ENCODE measurements around the gene GPSM3.
"Not testable (repeated sequence)": the region's sequence is repeated elsewhere in the genome, so short reads cannot be mapped to it uniquely, and the experiment has no call there.

The GPSM3 gene

GRCh38 chr6:32190054-32190851 is 2.2 kb downstream of the GPSM3 start, which contains the start of gene PBX2:
Gene PBX2, minus strand, starts transcription at chr6:32190202. Its CDS starts 287 bp downstream, at chr6:32189915.
- TF ChIP-seq, protein P1, sequence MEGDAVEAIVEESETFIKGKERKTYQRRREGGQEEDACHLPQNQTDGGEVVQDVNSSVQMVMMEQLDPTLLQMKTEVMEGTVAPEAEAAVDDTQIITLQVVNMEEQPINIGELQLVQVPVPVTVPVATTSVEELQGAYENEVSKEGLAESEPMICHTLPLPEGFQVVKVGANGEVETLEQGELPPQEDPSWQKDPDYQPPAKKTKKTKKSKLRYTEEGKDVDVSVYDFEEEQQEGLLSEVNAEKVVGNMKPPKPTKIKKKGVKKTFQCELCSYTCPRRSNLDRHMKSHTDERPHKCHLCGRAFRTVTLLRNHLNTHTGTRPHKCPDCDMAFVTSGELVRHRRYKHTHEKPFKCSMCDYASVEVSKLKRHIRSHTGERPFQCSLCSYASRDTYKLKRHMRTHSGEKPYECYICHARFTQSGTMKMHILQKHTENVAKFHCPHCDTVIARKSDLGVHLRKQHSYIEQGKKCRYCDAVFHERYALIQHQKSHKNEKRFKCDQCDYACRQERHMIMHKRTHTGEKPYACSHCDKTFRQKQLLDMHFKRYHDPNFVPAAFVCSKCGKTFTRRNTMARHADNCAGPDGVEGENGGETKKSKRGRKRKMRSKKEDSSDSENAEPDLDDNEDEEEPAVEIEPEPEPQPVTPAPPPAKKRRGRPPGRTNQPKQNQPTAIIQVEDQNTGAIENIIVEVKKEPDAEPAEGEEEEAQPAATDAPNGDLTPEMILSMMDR (IDR thresholded peaks at IDR 0.05; ENCODE audit: borderline replicate concordance, insufficient read depth, low read depth, low read length) = no peak
- peak within 1 kb of the TSS; percentile 76 for H3K4me3 ChIP-seq (ENCODE audit: low read depth, low read length)

DNA sequence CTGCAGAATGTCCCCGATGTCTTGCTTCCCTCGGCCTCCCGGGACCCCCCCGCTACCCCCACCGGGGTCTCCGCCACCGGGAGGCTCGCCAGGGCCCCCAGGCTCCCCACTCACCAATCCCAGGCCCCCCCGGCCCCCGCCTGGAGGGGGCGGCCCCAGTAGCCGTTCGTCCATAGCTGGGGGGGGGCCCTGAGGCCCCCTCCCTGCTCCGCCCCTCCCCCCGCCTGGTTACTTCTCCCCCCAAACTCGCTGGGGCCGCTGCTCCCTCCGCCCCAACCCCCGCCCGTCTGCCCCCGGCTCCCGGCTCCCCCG is 2.7 kb downstream of the GPSM3 start:
- TF ChIP-seq, protein P1 (IDR thresholded peaks at IDR 0.05; ENCODE audit: borderline replicate concordance, insufficient read depth, low read depth, low read length) = no peak
- peak overlapping the region; percentile 56 for H3K4me3 ChIP-seq (ENCODE audit: low read depth, low read length)

DNA sequence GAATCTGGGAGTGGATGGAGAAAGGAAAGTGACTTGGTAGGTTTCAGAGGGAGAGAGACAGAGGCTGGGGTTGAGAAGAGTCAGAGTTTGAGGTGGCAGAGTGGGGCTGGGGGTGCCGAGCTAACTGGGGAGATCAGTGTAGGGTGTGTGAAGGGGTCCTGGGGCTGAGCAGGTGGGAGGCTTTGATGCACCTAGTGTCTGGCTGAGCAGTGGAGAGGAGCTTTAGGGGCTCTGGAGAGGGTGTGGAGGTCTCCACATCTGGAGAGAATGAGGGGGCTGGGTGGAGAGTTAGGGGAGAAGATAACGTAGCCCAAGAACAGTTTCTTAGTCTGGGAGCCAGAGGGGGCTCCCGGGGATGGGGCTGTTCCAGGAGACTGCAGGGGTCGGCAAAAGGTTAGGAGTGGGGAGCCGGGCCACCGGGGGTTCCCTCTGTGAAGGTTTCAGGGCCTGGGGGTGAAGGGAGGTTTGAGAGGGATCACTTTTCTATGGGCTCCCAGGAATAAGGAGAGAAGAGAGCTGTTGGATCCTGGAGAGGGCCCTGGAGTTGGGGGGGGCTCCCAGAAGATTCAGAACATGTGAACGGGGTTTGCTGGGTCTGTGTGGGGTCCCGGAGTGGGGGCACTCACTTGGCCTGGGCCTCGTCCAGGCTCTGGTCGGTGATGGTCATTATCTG is 3.2 kb downstream of the GPSM3 start:
- TF ChIP-seq, protein P1 (IDR thresholded peaks at IDR 0.05; ENCODE audit: borderline replicate concordance, insufficient read depth, low read depth, low read length) = no peak
- peak overlapping the region; percentile 56 for H3K4me3 ChIP-seq (ENCODE audit: low read depth, low read length)

GRCh38 chr6:32188381-32189068 is 3.9 kb downstream of the GPSM3 start:
- H3K4me3 ChIP-seq (ENCODE audit: low read depth, low read length) = peak overlapping the region; percentile 56
- TF ChIP-seq, protein P1 (IDR thresholded peaks at IDR 0.05; ENCODE audit: borderline replicate concordance, insufficient read depth, low read depth, low read length) = no peak

GRCh38 chr6:32187725-32188380 is 4.6 kb downstream of the GPSM3 start:
- H3K4me3 ChIP-seq (ENCODE audit: low read depth, low read length) = not testable (repeated sequence)

- TF ChIP-seq, protein P1 (IDR thresholded peaks at IDR 0.05; ENCODE audit: borderline replicate concordance, insufficient read depth, low read depth, low read length) = no peak
- no peak overlapping the region for H3K4me3 ChIP-seq (ENCODE audit: low read depth, low read length)
Observed at GRCh38 chr6:32187009-32187709, 5.3 kb downstream of the GPSM3 start.

DNA sequence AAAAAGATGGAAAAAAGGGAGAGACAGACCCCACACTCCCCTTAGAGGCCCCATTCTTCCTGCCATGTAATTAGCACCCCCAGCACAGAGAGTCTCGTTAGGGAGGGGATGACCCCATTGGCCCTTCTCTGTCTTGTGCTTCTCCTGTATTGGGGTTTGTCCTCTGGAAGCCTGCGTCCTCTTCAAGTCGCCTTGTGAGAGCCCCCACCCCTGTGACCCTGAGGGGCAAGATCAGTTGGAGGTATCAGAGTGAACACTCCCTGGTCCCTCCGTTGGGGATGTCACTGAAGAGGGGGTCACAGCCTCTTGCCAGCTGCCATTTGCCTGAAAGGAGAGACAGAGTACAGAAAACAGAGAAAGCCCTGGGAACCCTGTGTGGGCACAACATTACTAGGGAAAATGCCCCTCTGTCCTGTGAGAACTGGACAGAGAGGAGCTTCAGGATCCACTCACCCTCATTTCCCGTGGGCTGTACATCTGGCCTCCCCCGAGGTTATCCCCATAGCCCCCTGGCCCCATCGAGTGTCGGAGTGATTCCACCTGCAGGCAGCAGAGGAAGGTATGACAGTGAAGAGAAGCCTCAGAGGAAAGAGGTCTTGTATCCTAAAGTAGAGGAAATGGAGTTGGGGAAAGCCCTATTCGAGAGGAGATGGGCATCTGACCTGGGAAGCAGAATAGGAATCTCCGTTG is 6.1 kb downstream of the GPSM3 start:
- not testable (repeated sequence) for H3K4me3 ChIP-seq (ENCODE audit: low read depth, low read length)

- H3K4me3 ChIP-seq (ENCODE audit: low read depth, low read length) = not testable (repeated sequence)
Observed at GRCh38 chr6:32185681-32186131, 6.7 kb downstream of the GPSM3 start.

Data from GM12875 (cell line).